Measurements from ENCODE around the gene MED12L.
A peak's percentile ranks its signal among the peaks of the same experiment; 100 is the strongest.
"Not testable (repeated sequence)": the region's sequence is repeated elsewhere in the genome, so short reads cannot be mapped to it uniquely, and the experiment has no call there.

Gene MED12L

GRCh38 chr3:151216641-151217607 is 131.5 kb downstream of the MED12L start:
- no peak for DNase-seq

- no peak for DNase-seq
These were observed 132.7 kb downstream of the MED12L start for GRCh38 chr3:151218136-151218535.

DNA sequence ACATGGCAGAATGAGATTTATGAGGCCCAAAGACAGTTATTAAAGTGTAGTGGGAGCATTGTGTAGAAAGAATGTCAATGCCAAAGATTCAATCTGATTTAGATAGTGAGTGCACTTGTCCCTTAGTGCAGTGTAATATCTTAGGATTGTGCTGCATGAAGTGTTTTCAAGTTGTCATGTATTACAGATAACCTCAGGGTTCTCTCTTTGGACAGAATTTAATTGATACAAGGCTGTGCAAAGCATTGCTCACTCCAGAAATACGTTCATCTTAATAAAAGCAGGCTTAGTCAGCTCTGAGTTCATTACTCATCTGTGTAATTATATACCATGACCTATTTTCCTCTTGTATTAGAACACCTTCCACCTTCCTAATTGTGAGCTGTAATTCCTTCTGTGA is 133.6 kb downstream of the MED12L start:
- DNase-seq: no peak

DNA sequence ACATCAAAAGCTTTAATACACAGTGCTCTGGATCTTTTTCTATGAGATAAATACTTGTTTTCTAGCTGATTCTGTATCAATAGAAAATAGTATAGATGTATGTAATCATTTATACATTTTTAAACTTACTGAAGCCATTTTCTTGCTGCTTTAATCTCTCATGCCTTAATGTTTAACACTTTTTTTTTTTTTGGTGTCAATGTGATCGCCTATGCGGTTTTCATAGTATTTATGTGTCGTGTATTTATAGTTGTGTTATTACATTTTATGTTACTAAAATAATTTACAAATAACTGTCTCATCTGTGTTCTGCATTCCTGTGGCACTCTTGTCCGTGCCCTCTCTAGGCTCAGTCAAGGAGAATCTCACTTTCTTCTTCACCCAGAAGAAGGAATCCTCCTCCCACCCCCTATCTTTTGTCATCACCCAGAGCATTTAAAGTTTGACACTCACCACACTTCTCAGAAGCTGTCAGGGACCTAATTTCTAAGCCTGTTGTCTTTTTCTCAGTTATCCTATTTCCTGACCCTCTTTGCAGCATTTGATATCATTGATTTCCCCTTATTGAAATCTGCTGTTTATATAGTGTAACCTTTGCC is 138.9 kb downstream of the MED12L start:
- no peak for DNase-seq

DNA sequence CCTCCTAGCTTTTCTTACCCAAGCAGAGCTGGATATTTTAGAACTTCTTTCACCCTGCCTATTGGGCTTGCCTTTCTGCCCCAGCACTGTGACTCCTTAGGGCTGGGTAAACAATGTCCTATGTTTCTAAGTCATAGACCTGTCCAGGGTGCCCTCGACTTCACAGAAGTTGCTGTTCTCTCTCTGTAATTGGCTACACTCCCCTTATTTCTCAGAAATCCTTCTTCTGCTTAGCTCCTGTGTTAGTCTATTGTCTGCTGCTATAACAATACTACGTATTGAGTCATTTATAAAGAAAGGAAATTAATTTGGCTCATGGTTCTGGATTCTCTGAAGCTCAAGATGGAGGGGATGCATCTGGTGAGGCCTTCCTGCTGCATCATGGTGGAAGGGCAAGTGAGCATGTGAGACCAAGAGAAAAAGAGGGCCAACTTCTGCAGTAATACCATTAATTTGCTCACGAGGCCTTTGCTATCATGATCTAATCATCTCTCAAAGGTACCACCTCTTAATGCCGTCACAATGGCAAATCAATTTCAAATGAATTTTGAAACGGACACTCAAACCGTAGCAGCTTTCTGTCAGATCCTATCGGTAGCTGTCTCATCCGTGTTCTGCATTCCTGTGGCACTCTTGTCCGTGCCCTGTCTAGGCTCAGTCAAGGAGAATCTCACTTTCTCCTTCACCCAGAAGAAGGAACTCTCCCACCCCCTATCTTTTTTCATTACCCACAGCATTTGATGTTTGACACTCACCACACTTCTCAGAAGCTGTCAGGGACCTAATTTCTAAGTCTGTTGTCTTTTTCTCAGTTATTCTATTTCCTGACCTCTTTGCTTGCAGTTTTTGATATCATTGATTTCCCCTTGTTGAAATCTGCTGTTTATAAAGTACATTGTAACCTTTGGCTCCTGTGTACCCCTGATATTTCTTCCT is 139.8 kb downstream of the MED12L start:
- no peak for DNase-seq

DNA sequence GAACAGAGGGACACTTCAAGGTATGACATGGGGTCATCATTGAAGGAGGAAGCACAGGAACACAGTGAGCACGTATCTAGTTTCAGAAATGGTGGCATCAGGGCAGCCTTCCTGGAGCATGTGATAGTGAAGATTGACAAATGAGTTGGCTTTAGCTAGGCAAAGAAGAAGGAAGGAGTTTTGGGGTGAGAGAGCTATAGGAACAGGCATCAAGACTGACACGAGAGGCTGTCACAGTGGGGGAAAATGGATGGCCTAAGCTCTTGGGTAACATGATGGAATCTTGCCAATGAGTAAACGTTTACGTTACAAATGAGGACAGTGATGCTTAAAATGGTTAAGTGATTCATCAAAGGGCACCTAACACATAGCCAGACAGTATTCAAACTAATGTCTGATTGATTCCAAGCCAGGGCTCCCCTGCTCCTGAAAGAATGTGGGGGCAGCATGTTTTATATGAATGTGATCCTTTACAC is 140.7 kb downstream of the MED12L start:
- no peak for DNase-seq

DNA sequence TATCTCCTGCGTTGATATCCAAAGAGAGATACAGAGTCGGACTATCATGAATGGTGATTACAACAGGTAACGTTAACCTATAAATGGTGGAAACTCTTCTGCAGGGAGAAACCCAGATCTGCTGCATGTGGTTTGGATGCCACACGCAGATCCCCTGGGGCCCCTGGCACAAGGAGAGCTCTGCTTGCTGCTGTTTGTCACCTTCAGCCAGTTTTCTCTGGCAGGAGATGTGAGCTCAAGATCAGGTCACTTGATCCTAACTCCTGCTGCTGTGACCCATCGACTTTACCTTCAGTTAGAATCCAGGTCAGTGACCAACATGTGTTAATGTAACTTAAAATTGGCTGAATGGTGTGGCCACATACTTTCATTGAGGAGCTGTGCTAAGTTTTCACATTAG is 141.4 kb downstream of the MED12L start:
- no peak for DNase-seq

DNA sequence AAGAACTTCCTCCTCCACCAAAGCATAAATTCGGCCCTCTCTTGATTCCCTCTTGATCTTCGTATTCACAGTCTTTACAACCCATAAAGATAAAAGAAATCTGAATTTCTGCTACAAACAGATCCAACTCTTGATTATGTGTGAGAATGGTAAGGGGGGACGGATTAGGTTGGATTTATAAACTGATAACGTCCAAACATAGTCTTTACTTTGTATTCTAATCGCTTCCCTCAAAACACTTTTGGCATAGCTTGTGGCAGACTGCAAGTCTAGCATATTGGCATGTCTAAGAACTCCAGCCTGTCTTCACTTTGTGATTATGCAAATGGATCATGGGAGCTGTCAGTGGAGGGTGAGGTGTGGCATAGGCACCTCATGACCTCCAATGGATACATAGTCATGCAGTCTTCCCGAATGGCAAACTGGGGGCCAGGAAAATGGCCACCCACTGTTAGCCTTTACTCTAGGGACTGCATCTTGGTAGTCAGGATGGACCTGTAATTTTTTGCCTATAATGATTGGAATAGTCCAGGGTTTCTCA is 141.9 kb downstream of the MED12L start:
- no peak for DNase-seq

- DNase-seq: peak; percentile 49
These were observed 142.6 kb downstream of the MED12L start for GRCh38 chr3:151227807-151228665.

- DNase-seq: no peak
These were observed 143.2 kb downstream of the MED12L start for GRCh38 chr3:151228666-151229040.

DNA sequence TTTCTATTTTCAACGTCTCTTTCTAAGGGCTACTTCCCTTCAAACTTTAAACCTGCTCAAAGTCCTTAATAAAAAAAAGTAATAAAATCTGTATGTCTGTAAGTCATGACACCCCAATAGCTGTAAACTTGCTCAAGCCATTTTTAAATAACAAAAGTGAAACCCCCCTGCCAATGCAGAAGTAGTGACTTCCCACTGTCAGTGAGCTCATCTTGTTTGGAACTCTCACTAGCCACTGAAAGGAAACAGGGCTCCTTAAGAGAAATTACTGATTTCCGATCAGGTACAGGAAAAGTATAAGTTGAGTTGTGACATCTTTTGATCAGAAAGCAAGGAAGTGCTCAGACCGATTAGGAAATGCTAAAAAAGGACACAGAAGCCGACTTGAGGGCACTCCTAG is 145.2 kb downstream of the MED12L start:
- DNase-seq: no peak

DNA sequence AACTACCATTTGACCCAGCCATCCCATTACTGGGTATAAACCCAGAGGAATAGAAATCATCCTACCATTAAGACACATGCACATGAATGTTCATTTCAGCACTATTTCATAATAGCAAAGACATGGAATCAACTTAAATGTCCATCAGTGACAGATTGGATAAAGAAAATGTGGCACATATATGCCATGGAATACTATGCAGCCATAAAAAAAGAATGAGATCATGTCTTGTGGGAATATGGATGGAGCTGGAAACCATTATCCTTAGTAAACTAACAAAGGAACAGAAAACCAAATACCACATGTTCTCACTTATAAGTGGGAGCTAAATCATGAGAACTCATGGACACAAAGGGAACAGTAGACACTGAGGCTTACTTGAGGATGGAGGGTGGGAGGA is 146.9 kb downstream of the MED12L start:
- DNase-seq: not testable (repeated sequence)

- DNase-seq: no peak
These were observed 147.5 kb downstream of the MED12L start for GRCh38 chr3:151232991-151233390.

DNA sequence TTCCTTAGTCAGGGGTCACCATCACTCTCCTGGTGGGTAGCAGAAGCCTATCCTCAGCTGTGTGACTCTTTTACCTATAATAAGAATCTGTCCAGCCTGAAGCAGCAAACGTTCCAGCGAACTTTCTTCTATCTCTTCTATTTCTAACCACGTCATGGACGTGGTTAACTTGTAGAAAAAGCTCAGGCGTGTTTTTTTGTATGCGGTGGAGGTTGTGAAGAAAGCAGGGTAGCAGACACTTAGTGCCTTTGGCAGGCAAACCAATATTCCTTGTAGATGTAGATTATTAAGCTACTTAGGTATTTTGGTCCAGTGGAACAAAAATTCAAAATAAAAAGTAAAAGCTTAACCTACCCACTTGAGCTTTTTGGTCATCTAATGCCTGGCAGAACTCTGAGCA is 149.4 kb downstream of the MED12L start:
- DNase-seq: no peak

GRCh38 chr3:151236316-151236715 is 150.9 kb downstream of the MED12L start:
- no peak for DNase-seq

DNA sequence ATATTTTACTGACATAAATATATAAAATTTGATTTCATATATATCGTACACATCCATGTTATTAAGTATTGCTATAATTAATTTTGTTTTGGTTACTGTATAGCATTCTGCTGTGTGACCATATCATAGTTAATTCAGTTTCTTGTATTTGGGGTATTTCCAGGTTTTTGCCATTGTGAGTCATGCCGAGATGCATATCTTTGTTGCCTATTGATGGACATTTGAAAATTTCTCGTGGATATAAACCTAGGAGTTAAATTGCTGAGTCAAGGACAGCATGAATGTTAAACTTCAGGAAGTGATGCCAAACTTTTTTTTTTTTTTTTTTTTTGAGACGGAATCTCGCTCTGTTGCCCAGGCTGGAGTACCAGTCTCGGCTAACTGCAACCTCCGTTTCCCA is 151.3 kb downstream of the MED12L start:
- no peak for DNase-seq

- not testable (repeated sequence) for DNase-seq
These were observed 156.5 kb downstream of the MED12L start for GRCh38 chr3:151242006-151242405.

- no peak for DNase-seq
These were observed 163.4 kb downstream of the MED12L start for GRCh38 chr3:151248772-151249337.

DNA sequence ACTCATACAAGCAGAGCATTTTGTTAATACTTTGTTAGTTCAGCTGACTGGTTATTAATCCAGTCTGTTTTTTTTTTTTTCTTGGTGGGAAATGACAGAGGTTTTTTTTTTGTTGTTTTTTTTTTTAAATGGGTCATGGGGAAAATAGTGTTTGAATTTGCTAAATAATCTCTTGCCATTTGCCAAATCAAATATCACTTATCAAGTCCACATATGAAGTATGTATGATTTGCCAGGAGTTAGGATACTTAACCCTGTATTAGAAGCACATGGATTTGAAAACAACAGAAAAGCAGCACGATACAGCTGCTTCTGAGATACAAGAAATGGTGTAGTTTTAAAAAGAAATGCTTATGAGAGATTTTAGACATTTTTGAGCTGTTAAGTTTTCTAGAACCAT is 171.3 kb downstream of the MED12L start:
- DNase-seq: no peak

DNA sequence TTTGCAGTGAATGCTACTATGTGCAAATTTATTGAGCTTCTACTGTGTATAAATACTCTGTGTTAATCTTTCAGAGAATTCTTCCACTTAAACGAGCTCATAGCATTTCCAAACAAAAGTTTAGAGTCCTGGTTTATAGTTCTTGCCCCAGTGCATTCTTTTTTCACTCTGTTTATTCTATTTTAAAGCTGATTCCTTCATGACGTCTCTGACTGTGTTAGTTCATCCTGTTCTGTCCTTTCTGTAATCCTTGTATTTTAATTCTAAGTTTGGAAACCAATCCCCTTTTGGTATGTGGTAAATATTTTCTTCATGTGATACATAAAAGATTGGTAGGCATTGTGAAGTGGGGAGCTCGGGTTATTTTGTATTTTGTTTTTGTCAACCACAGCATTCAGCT is 174.2 kb downstream of the MED12L start:
- DNase-seq: no peak

GRCh38 chr3:151262871-151263525 is 177.5 kb downstream of the MED12L start:
- no peak for DNase-seq
